GM19468 (cell line): ENCODE data around the gene UTP18.
"Not testable (repeated sequence)": the region's sequence is repeated elsewhere in the genome, so short reads cannot be mapped to it uniquely, and the experiment has no call there.

Source experiments
- ATAC-seq: cut with Tn5 transposase; IDR thresholded peaks from one replicate; pipeline ENCODE4 v1.9.1; 2021; ENCODE audit warnings: mild to moderate bottlenecking, moderate library complexity, moderate number of reproducible peaks; ENCODE audit not compliant: unreplicated experiment; ENCODE audit errors: extremely low read depth

Gene UTP18

DNA sequence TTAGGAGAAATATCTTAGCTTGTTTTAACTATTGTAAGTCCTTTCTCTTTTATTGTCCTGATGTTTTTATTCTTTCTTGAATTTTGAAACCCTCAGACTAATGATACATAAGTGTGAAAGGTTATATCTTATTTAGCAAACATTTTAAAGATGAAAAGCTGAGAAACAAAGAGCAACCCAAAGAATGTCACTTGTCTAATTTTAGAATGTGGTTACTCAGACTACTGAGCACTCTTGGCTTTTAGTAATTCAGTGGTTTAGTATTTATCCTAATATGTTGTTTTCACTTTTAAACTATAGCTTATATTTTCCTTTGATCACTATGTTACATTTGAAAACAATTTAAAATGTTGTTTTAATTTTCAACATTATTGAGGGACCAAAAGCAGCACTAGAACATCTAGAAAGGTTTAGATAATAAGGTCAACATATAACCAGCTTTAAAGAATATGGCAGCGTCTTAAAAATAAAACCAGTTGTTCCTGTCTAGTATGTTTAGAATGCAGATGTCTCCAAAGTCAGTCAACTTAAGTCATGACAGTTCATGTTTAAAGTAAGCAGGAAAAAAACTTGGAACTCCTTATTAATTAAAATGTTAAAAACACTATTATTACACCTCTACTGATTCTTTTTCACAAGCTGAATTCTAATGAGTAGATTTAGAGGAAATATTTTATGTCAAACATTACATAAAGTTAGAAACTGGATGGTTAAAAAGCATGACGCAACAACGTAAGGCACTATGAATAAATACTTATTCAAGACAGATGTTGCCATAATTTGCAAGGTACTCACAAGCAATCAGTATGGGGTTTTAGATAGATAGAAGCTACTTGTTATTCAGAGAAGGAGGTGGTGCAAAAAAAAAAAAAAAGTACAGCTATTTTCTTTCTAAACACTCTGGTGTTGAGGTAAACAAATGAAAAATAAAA is 2.9 kb upstream of the UTP18 start:
- no peak for ATAC-seq

DNA sequence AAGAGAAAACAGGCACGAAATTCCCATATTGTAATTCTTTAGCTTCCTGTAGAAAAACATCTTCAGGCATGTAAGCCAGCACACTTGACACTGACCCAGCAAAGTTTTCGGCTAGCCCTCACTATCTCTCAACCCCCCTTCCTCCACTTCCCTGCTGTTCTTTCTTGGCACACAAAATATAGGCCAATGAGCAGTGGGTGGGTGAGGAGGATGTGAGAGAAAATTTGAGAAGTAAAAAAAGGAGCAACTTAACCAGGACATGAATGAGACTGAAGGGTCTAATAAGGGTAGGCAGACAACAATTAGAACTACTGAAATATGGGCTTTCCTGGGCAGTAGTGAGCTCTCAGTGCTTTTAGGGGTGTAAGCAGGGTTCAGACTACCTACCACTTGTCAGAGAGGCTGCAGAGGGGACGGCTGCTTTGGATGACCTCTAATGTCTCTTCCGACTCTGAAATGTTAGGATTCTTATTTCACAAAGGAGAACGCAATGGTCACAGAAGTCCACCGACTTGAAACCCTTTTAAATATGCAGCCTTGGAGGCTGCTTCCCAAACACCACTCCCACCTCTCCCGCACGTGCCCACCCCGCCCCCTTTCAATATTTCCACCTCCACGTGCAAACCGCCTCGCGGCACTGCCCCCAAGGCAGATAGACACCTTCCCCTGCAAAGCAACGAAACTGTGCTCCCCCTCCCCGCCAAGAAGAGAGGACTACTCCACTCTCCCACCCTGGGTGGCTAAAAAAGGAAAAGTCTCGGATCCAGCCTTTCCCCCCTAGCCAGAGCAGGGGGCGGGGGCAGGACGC is 1.4 kb upstream of the UTP18 start:
- no peak for ATAC-seq

DNA sequence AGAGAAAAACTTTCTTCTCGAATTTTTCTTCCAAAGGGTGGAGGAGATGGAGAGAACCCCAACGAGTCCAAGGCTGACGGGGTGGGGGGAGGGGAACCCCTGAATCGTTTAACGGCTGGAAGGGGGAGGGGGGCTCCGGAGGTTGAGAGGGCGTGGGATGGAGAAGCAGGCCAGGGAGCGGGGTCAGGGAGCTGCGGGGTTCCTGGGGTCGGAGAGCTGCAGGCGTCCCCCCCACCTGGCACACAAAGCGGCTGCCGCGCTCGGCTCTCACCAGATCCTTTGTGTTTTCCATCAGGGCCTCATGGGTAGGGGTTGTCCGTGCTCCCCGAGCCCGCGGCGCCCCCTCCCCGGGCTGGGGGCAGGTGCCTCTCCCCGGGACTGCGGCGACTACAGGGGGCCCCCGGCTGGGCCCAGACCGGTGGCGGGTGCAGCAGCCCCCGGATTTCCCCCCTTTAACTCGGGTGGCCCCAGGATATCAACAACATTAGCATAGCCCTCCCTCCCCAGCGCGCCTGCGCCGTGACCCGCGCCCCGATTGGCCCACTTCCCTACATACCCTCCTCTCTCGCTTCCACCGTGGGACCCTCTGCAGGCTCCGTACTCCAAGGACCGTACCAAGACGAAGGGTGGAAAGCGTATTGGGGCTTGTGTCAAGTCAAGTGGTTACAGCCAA is 646 bp upstream of the UTP18 start, which contains the start of gene MBTD1:
MBTD1 (minus strand) TSS at position 486 of the 673 bp plus-strand sequence. CDS start 34,888 bp downstream, outside the sequence.
- peak; percentile 74 for ATAC-seq

DNA sequence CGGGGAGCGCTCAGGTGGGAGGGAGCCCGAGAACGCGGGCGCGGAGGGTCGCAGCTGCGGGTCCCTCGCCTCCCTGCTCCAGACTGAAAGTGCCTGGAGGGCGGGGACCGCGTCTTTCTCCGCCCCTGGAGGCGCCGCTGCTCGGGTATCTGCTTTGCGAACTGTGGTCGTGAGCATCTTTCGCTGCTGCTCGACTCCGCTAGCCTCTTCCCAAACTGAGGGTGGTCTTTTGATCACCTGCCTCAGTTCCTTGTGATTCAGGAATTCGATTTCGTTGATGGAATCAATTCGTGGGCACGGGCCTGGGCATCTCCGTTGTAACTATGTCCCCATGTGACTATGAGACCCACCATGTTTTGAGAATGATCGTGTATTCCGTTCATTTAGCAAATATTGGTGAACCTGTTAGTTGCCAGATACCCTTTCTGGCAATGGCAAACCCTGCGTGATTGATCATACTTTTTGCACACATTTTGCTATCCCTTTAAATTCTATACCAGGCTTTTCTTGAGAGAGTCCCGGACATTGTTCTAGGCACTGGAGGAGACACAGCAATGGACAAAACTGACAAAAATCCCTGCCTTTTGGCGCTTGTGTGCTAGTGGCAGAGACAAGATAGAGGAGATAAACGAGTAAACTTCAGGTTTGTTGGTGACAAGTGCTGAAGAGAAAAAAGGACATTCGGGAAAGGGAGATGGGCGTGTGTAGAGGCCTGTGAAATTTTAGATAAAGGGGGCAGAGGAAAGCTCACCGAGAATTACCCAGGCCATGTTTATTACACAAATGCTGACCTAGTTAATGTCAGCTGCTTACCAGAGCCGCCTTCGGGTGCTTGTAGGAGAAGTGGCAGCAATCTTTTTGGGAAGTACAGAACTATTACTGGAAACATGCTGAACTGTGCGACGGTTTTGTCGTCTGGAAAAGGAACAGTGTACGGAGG is 948 bp downstream of the UTP18 start:
- no peak for ATAC-seq

DNA sequence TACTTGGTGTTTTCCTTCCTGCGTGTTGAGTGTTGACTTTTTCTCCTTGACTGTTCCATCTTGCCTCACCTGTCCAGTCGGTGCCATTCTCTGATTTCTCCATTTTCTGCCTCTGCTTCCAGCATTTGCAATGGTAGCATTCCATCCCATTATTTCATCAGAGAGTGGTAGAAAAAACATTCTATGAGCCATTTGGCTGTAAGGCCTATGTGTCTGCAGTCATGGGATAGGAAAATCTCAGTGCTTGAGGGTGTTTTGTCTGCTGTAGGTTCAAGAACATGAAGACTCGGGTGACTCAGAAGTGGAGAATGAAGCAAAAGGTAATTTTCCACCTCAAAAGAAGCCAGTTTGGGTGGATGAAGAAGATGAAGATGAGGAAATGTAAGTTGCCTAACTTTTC is 2.7 kb downstream of the UTP18 start:
- ATAC-seq = no peak

DNA sequence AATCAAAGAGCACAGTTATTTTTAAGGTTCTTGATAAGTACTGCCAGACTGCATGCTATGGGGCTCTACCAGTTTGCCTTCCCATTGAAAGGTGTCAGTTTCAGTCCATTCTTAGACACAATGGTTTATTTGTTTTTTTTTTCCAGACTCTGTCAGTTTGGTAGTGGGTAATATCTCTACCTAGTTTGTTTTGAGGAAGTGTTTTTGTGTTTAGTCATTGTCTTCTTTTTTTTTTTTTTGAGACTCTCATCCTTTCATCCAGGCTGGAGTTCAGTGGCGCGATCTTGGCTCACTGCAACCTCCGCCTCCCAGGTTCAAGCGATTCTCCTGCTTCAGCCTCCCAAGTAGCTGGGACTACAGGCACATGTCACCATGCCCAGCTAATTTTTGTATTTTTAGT is 4.1 kb downstream of the UTP18 start:
- ATAC-seq = not testable (repeated sequence)

DNA sequence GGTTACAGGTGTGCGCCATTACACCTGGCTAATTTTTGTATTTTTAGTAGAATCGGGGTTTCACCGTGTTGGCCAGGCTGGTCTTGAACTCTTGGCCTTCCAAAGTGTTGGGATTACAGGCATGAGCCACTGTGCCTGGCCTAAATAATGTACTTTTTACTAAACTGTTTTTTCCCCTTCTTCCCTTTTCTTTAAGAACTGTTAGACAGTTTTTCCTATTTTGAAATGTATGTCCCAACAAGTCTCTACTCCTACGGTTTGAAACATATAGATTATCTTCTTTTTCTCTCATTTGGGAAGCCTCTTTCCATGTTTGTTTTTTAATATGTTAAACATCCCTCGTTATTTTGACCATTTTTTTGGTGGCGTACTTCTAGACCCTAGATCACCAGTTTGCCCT is 9.6 kb downstream of the UTP18 start:
- ATAC-seq = no peak

DNA sequence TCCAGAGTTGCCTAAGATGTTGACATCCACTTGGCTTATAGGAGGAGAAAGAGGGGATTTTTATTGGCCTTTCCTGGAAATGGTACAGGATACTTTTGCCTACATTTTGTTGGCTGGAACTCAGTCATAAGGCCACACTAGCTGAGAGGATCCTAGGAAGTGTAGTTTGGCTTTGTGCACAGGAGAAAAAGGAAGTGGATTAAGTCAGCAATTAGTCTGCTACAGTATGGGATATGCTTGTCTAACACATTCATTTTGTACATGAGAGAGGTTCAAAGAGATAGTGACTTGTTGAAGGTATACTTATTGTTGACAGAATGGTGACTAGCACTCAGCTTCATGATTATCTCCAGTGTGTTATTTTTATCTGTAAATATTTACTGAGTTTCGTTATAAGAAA is 10.3 kb downstream of the UTP18 start:
- no peak for ATAC-seq

DNA sequence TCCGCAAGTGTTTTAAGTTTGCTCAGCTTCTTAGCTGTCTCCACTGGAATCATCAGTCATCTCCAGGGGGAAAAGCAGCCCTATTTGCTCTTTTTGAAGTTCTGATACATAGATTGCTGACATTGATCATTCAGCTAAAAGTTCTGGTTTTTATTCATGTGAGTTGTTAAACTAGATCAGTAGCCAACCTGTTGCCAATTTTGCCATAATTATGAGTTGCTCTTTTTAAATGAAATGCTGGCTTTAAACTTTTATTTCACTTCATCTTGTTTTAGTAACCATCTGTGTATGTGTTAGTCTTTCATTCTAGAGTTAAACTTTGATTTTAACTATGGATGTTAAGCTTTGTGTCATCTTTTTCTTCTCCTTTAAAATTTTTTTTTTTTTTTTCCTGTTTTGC is 12.5 kb downstream of the UTP18 start:
- ATAC-seq = no peak

DNA sequence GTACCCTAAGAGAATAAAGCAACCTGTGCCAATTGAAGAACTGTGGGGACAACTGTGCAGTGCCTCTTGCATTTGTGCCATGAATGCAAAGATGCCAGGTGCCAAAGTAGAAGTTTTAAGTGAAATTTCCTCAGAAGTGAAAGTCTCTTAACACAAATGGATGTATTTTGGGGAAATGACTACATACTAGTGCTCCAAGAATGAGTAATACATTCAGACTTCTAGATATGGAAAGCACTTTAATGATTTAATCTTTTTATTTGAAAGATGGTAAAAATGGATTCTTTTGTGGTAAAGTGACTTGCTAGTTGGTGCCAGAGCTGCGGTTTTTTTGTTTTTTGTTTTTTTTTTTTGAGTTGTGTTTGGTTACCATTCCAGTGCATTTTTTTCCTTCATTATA is 15.0 kb downstream of the UTP18 start:
- no peak for ATAC-seq

DNA sequence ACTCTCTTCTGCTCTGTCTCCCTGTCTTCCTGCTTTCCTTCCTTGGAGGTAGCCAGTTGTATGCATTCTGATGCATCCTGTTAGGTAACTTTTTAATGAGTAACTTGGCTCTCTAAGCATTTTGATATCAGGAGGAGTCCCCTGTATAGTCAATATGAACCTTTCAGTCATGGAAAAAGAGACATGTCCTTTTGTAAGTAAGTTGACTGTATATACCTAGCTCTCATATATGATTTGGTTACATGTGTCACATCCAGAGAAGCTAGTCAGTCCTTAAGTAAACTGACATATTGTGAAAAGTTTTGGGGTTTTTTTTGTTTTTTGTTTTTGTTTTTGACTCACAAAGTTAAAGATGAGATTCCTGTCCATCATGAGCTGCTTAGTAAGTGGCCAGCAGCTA is 18.8 kb downstream of the UTP18 start:
- no peak for ATAC-seq

DNA sequence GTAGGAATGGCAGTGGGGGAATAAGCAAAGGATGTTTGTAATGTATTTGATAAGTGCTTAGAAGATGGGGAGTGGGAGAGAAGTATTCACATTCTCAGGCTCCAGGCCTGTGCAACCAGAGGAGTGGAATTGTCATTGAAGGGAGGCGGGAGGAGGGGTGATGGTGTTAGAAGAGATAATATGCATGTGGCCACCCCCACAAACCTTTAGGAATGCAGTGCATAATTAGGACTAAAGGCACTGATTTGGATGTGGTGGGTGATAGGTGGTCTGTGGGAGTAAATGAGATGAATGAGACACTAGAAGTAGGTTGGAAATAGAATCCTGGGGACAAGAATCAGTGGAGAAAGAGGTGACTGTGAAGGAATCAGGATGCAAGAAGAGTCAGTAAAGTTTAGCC is 27.1 kb downstream of the UTP18 start:
- ATAC-seq = no peak

DNA sequence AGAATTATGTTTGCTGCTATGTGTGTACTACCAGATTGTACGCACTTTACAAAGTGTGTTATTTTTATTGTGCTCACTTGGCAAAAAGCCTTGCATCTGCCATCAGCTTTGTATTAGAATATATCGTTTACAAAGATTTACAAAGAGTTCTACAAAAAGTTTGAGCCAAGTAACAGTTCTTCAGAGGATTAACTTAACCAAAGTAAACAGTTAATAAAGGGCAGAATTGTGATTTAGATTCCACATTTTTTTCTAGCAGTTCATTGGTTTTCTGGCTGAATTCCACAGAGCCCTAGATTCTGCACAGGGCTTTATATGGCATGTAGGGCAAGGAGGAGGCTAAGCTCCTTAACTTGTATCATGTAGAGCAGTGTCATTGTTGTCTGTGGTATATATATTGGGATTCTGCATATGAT is 29.4 kb downstream of the UTP18 start:
- no peak for ATAC-seq

DNA sequence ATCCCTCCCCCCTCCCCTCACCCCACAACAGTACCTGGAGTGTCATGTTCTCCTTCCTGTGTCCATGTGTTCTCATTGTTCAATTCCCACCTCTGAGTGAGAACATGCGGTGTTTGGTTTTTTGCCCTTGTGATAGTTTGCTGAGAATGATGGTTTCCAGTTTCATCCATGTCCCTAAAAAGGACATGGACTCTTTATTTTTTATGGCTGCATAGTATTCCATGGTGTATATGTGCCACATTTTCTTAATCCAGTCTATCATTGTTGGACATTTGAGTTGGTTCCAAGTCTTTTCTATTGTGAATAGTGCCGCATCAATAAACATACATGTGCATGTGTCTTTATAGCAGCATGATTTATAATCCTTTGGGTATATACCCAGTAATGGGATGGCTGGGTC is 34.0 kb downstream of the UTP18 start:
- ATAC-seq = not testable (repeated sequence)

DNA sequence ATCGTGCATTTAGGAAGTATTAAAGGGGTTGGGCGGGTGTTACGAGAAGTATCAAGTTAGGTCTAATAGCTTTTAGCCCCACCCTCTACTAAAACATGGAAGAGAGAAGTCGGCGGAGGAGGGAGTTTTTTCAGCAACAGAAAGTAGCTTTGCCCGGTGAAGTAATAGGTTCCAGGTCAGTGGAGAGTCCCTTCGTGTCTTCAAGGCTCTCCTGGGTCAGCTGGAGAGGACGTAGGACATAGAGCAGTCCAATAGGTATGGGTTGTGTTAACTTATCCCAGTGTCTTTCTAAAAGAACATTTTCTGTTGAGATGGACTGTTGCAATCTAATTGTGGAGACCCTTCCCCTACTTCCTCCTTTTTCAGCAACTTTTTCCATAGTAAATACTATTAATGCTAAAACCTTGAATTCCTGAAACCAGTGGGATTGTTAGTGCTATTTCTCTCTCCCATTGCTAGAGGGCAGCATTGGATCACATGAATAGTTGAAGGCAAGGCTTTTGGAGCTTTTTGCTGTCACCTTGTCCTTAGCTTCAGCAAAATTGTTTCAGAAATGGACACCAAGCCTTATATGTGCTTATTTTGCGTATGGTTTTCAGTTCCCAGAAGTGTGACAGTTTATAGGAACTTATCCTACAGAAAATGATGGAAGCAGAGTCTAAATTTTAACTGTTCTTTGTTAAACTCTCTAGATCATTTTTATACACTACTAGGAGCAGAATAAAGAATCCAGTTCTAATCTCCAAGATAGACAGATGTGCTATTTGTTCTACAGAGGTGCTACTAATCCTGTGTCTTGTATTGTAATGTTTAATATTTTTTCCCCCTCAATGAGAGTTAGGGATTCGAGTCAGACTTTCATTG is 38.4 kb downstream of the UTP18 start:
- ATAC-seq = no peak

DNA sequence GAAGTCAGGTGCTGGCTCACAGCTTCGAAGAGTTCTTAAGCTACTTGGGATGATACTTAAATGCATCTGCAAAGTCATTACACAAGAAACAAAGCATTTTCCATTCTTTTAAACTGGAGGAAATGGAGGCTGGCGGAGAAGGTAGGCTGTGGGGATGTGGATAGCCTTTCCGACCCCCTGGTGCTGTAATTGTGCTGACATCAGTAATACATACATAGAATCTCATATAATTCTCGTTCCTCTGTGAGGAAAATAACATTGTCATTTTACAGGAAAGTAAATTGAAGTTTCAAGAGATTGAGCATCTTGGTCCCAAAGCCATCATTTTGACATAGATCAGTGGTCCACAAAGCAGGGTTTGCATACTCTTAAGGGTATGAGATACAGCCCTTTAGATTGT is 39.5 kb downstream of the UTP18 start:
- no peak for ATAC-seq

DNA sequence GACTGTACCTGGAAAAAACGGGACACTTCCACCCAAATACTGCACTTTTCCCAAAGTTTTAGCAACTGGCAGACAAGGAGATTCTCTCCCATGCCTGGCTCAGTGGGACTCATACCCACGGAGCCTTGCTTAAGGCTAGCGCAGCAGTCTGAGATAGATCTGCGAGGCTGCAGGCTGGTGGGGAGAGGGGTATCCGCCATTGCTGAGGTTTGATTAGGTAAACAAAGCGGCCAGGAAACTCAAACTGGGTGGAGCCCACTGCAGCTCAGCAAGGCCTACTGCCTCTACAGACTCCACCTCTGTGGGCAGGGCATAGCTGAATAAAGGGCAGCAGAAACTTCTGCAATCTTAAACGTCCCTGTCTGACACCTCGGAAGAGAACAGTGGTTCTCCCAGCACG is 44.8 kb downstream of the UTP18 start:
- no peak for ATAC-seq

DNA sequence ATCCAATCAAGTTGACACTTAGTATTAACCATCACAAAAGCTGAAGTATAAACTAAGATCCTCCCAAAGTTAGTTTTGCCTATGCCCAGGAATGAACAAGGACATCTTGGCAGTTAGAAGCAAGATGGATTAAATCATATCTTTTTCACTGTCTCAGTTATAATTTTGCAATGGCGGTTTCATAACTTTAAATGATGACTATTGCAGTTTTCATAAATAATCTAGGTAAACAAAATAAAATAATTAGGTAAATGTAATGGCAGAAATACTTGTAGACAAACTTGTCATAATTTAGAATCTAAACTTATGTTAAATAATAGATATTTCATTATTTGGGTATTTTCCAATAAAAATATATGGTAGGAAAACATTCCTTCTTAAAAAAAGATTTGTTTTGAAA is 51.7 kb downstream of the UTP18 start:
- ATAC-seq = not testable (repeated sequence)

DNA sequence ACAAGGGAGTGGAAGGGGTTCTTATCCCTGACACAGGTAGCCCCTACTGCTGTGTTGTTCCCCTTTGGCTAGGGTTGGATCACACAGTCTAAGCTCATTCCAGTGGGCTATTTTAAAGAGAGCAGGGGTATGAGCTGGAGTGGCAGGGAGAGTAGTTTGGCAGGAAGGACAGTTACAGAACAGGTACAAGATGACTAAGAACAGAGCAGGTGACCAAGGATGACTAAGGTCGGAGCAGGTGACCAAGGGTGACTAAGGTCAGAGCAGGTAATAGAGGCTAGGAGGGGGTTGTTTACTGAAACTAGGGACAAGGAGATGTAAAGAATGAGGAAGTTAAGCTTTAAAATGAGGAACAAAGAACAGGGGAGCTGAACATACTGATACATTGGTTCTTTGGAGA is 58.8 kb downstream of the UTP18 start:
- ATAC-seq = no peak
